Nephron progenitor cell (in vitro differentiated cells): ENCODE measurements around the gene ERC1.
A peak's percentile ranks its signal among the peaks of the same experiment; 100 is the strongest.

Experiments
- DNase-seq: peaks from one replicate; pipeline ENCODE4 v3.0.0; 2021
- H3K27ac Mint-ChIP-seq: 2 replicates; pipeline ENCODE4 v1.8.0; 2021; ENCODE audit warnings: mild to moderate bottlenecking, moderate library complexity, mixed read lengths
- H3K27me3 Mint-ChIP-seq: 2 replicates; pipeline ENCODE4 v1.8.0; 2021; ENCODE audit warnings: mild to moderate bottlenecking, low read depth, mixed read lengths; ENCODE audit not compliant: poor library complexity
- H3K36me3 Mint-ChIP-seq: 2 replicates; pipeline ENCODE4 v1.8.0; 2021; ENCODE audit warnings: low read depth, mixed read lengths
- H3K4me1 Mint-ChIP-seq: 2 replicates; pipeline ENCODE4 v1.8.0; 2021; ENCODE audit warnings: mixed read lengths
- H3K4me3 Mint-ChIP-seq: 2 replicates; pipeline ENCODE4 v1.8.0; 2021; ENCODE audit warnings: mild to moderate bottlenecking, moderate library complexity, mixed read lengths
- H3K9me3 Mint-ChIP-seq: 2 replicates; pipeline ENCODE4 v1.8.0; 2021; ENCODE audit warnings: mild to moderate bottlenecking, moderate library complexity, mixed read lengths
- TF ChIP-seq, protein P1 (sequence below): fragments of 200-600 bp; sonication (generic); IDR thresholded peaks from 2 replicates; pipeline ENCODE4 v1.5.0; 2021; ENCODE audit warnings: antibody characterized with exemption

ERC1 gene

DNA sequence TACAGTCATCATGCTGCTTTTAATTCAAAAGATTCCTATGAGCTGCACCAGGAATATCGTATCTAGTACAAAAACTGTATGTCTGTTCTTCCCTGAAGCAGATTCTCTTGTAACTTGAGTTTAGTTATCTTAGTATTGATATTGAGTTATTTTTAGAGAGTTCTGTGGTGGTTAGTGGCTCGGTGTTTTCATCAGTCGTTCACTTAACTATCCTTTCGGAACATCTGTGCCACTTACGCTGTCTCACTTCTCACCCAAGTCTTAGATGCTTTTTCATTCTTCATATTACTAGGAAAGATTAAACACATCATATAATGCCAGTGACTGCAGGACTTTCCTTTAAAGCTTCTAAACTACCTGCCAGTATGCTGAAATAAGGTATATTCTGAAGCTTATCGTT, 352.4 kb downstream of the ERC1 start:
- Mint-ChIP-seq H3K9me3 (peaks cover 8% of the 10 kb centered on the region), H3K4me1 (peaks cover 32% of the 10 kb centered on the region), H3K27ac (peak overlapping the region; percentile 77), H3K27me3 (peaks cover 3% of the 10 kb centered on the region), H3K36me3 (peaks cover 16% of the 10 kb centered on the region), H3K4me3 (no peak overlapping the region)
- DNase-seq, result no peak
- TF ChIP-seq, protein P1, sequence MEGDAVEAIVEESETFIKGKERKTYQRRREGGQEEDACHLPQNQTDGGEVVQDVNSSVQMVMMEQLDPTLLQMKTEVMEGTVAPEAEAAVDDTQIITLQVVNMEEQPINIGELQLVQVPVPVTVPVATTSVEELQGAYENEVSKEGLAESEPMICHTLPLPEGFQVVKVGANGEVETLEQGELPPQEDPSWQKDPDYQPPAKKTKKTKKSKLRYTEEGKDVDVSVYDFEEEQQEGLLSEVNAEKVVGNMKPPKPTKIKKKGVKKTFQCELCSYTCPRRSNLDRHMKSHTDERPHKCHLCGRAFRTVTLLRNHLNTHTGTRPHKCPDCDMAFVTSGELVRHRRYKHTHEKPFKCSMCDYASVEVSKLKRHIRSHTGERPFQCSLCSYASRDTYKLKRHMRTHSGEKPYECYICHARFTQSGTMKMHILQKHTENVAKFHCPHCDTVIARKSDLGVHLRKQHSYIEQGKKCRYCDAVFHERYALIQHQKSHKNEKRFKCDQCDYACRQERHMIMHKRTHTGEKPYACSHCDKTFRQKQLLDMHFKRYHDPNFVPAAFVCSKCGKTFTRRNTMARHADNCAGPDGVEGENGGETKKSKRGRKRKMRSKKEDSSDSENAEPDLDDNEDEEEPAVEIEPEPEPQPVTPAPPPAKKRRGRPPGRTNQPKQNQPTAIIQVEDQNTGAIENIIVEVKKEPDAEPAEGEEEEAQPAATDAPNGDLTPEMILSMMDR, result no peak

DNA sequence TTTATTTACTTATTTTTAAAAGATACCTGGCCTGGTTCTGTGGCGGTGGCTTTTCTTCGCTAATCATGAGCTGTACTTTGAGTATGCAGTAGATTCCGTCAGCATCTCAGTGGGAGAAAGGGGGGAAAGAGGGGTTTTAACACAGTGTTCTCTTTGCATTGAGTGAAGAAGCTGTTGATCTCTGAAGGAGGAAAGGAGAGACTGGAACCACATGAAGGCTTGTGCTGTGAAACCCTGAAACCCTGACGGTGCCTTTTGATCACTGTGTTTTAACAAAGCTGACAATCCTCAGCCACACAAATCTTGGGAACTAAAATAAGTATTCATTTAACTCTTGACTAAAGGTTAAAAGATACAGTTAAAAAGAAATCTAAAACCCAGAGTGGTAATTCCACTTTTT, 353.2 kb downstream of the ERC1 start:
- Mint-ChIP-seq H3K4me3 (no peak overlapping the region), H3K9me3 (peaks cover 8% of the 10 kb centered on the region), H3K27me3 (peaks cover 3% of the 10 kb centered on the region), H3K27ac (peak overlapping the region; percentile 91), H3K36me3 (peaks cover 16% of the 10 kb centered on the region), H3K4me1 (peaks cover 40% of the 10 kb centered on the region)
- TF ChIP-seq, protein P1, result no peak
- DNase-seq, result no peak

DNA sequence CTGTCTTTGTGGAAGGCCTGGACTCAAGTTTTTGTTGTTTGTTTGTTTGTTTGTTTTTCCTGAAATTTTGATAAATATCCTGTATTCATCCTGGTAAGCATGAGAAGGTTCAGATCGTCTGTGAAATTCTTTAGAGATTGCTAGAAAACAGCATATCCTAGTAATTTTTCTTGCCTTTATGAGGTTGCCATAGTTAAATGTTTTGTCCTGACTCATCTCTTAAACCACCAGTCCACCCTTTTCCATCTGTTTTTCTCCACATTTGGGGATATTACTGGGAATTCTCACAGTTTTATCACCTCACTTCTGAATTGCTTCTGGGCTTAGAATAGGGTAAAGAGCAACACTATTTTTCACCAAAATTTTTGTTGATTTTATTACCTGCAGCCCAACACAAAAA, 355.1 kb downstream of the ERC1 start:
- Mint-ChIP-seq H3K9me3 (peaks cover 8% of the 10 kb centered on the region), H3K27me3 (no peaks in the 10 kb centered on the region), H3K4me1 (peaks cover 59% of the 10 kb centered on the region), H3K36me3 (peaks cover 16% of the 10 kb centered on the region), H3K4me3 (no peak overlapping the region), H3K27ac (no peak overlapping the region)
- TF ChIP-seq, protein P1, result no peak
- DNase-seq, result no peak

DNA sequence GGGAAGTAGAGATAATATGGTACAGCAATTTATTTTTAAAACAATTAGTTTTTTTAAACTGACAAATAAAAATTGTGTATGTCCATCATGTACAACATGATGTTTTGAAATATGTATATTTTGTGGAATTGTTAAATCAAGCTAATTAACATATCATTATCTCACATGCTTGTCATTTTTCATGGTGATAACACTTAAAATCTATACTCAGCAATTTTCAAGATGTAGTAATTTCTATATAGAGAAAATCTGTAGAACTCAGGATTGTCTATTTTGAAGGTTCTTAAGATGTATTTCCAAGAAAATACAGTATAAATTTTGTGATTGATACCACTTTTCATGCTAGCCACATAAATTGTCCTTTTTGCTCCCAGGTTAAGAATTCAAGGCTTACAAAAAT, 356.3 kb downstream of the ERC1 start:
- no peaks in the 10 kb centered on the region for H3K27me3 Mint-ChIP-seq
- no peak overlapping the region for H3K4me3 Mint-ChIP-seq
- peaks cover 8% of the 10 kb centered on the region for H3K9me3 Mint-ChIP-seq
- no peak overlapping the region for H3K27ac Mint-ChIP-seq
- H3K4me1 Mint-ChIP-seq, result peaks cover 68% of the 10 kb centered on the region
- DNase-seq, result no peak
- H3K36me3 Mint-ChIP-seq, result peaks cover 15% of the 10 kb centered on the region
- TF ChIP-seq, protein P1, result no peak

DNA sequence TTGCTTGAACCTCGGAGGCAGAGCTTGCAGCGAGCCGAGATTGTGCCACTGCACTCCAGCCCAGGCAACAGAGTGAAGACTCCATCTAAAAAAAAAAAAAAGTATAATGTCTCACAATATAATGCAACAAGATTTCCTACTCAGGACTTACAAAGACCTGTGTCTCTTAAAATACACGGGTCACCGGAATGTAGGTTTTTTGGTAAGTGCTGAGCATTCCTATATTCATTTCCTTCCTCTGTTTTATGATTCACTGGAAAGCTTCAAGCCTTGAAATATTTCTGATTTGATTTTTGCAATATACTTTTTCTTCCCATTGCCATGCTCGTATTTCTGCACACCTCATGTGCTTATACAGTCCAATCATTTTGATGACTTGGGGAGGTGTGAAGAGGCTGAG, 357.6 kb downstream of the ERC1 start:
- Mint-ChIP-seq H3K36me3 (peaks cover 17% of the 10 kb centered on the region), H3K9me3 (peaks cover 8% of the 10 kb centered on the region), H3K4me3 (no peak overlapping the region), H3K4me1 (peaks cover 62% of the 10 kb centered on the region), H3K27me3 (no peaks in the 10 kb centered on the region), H3K27ac (no peak overlapping the region)
- DNase-seq, result no peak
- TF ChIP-seq, protein P1, result no peak

DNA sequence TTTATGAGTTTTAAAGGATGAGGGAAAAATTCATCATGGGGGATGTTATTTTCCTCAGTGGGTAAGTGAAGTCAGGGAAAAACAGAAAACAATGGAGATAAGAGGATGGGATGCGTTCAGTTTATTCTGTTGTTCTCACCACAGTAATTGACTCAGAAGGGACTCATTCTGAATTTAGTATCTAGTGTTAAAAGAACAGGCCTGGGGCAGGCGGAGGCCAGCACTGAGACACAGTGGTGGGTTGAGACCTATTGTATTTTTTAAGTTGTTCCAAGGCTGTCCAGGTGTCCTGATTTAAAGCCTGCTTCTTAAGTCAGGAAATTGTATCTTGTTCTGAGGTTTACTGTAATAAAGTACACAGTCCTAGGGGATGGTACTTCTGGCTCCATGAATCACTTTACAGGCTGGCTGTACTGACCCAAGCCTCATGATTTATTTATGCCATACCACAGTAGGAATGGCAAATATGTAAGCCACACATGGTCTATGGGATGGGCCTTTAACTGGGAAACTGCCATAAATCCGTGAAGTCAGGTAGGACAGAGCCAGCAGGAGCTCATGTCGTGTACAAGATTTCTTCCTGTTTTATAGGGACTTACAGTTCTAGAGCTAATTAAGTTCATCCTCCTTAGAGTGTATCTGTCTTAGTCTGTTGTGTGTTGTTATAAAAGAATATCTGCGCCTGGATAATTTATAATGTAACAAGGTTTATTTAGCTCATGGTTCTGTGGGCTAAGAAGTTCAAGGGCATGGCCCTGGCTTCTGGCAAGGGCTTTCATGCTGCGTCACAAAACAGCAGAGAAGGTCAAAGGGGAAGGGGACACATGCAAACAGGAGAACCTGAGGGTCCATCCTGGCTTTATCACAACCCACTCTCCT, 359.3 kb downstream of the ERC1 start:
- Mint-ChIP-seq H3K27me3 (no peaks in the 10 kb centered on the region), H3K27ac (peak overlapping the region; percentile 93), H3K4me3 (no peak overlapping the region)

More for the DNA sequence above, 359.3 kb downstream of the ERC1 start:
- no peak for DNase-seq
- Mint-ChIP-seq H3K36me3 (peaks cover 21% of the 10 kb centered on the region), H3K9me3 (peaks cover 8% of the 10 kb centered on the region), H3K4me1 (peaks cover 60% of the 10 kb centered on the region)
- TF ChIP-seq, protein P1, result no peak
